GM21526 (cell line): ENCODE measurements around the gene TSPYL1.
"Not testable (repeated sequence)": the region's sequence is repeated elsewhere in the genome, so short reads cannot be mapped to it uniquely, and the experiment has no call there.

Experiments used
- ATAC-seq: cut with Tn5 transposase; IDR thresholded peaks from one replicate; pipeline ENCODE4 v1.9.1; 2021; ENCODE audit warnings: moderate library complexity; ENCODE audit not compliant: unreplicated experiment, low FRiP score

The TSPYL1 gene

DNA sequence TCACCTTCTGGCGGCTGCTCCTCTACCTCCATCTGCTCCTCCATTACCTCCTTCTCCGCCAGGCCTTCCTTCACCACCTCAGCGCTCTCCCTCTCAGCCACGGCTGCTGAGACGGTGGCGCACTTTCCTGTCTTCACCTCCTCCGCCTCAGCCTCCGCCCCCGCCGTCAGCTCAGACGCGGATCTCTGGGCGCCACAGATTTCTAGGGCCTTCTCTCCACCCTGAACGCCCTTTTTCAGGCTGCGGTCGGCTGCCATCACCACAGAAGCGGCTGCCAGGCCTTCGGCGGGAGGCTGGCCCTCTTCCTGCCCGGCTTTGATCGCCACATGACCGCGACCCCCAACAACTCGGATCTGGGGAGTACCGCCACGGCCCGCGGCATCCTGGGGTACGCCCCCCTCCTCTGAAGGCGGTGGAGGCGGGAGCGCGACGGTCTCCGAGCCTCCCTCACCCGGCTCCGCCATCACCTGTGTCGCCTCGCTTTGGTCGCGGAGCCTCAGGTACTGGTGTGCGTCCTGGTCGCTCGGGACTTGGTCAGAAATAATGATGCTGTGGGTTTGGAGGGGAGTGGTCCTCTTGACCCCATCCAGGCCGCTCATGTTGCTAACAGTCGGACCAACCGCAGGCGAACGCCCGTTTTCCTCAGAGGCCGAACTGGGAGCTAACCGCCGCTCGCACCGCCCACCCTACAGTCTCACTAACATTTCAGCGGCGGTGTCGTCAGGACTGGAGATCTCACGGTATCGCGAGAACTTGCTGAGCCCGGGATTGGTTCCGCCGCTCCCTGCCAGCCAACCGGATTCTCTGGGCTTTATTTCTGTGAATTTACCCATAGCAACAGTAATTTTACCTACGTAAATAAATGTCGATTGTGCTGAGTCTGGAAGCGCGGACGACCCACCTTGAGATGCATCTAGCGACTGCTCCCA is at the start of gene TSPYL1:
TSS of gene TSPYL1 (minus strand) at position 699 of the 929 bp plus-strand sequence. CDS start at position 599, 100 bp downstream.
- peak; percentile 95 for ATAC-seq

DNA sequence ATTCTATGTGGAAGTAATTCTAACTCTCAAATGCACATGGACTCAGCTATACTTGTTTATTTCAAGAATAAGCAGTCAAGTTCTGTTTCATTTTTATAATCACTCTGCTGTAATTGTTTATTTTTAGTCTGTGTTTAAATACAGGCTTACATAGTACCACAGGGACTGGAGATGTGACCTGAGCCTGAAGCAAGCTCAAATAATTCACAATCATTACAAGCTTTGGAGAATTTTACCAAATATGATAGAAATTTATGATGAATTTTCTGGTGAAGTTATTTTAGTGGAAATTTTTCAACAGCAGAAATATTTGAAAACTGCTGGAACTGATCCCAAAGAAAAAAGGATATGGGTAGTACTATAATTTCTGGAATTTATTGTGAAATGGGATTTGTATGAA is 49.4 kb upstream of the TSPYL1 start:
- no peak for ATAC-seq

- ATAC-seq, result no peak
Measured at GRCh38 chr6:116328528-116328903, 48.8 kb upstream of the TSPYL1 start.

DNA sequence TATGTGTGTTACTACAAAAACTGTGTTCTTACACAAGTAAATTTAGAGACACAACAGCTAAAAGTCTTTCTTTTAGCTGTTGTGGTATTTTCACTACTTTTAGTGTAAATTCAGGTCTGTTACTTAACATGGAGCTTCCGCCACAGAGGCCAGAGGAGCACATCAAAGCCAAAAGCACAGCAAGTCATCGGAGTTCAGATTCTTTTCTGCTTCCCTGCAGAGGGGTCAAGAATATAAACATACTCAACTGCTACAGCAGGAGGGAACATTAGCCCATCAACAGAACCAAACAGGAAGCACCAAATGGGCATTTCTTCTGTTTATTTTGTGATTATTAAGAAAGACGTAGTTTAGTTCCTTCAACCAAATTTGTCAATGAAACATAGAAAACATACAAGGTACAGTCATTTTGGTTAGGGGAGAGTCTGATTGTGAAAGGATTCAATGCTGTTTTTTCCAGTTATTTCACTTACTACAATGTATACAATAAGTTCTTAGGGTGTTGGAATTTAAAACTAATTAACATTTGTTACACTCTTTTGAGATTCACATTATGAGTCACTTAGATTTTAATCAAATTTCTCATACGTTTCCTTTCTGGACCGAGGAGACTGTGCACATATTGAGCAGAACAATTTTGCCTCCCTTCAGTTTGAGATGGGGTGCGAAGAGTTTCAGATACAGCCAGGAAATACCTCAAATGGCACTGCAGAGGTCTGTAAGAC is 48.2 kb upstream of the TSPYL1 start:
- no peak for ATAC-seq

GRCh38 chr6:116326996-116327395 is 47.3 kb upstream of the TSPYL1 start:
- ATAC-seq, result no peak

DNA sequence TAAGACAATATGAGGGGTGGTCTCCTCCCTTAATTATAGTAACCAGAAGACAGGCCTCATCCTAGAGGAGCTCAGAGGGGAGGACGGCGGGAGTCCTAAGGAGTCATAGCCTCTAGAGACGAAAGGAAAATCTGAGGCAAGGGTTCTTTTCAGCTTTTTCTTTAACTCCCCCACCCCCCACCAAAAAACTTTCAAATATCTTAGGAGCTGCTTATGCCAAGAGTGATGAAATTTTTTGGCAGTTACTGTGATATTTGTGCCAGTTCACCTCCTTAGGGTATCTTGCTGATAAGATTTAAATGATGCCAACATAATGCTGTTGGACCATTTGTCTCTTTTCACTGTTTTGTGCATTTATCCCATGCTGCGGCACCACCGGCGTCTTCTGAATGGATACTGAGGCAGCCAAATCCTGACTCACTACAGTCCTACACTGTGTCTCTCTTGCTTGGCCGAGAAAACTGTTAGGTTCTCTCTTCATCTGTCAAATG is 46.5 kb upstream of the TSPYL1 start:
- ATAC-seq, result no peak

DNA sequence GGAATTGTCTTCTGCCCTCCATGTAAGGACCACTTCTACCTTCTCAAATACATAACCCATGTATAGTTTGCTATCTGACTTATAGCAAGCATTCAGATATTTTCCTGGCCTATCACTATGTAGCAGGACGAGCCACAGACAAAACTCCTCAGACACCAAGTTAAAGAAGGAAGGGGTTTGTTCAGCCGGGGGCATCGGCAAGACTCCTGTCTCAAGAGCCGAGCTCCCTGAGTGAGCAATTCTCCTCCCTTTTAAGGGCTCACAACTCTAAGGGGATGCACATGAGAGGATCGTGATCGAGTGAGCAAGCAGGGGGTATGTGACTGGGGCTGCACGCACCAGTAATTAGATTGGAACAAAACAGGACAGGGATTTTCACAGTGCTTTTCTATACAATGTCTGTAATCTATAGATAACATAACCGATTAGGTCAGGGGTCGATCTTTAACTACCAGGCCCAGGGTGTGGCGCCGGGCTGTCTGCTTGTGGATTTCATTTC is 46.0 kb upstream of the TSPYL1 start:
- not testable (repeated sequence) for ATAC-seq

GRCh38 chr6:116323863-116324262 is 44.1 kb upstream of the TSPYL1 start:
- ATAC-seq, result no peak

- ATAC-seq, result not testable (repeated sequence)
Measured at GRCh38 chr6:116321933-116322332, 42.2 kb upstream of the TSPYL1 start.

DNA sequence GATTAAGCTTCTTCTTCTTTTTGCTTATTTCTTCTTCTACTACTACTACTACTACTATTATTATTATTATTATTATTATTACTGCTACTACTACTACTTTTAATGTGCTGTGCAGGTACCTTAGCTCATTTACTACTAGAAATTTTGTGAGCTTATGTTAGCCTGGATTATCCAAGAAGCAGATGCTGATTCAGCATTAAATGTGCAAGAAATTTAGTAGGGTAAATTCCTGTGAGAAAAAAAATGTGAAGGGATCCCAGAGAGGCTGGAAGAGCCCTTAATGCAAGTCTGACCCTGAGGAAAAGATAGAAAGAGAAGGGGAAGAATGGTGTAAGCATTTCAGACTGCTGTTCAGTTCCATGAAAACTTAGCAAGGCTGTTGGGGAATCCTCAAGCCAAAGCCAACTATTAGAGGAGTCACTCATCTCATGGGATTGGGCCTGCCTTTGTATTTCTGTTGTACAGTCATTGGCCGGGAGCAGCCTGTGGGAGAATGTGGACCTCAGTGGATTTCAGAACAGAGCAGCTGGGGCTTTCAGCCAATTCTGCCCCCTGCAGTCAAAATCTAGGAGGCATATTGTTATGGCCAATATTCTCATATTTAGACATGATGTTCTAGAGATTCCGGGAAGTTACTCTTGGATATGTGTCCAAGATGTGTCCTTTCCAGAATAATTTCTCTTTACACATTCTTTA is 37.2 kb upstream of the TSPYL1 start:
- ATAC-seq, result no peak

DNA sequence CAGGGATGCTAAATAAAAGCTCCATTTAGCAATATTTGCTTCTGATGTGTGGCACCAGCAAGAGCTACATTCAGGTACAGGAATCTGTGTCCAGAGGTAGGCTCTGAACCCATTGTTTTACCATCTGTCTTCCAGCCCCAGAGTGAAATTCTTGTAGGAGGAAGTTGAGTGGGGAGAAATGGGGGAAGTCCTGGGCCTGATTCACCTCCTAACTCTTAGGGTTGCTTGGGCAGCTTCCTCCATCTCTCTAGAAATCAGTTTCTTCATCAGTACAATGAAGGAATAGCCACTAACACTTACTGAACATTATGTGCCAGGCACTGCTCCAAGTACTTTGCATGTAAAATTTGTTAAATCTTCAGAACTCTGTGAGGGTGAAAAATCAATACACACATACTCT is 35.1 kb upstream of the TSPYL1 start:
- no peak for ATAC-seq

- ATAC-seq, result no peak
Measured at GRCh38 chr6:116314218-116314617, 34.5 kb upstream of the TSPYL1 start.

- ATAC-seq, result no peak
Measured at GRCh38 chr6:116313101-116313776, 33.5 kb upstream of the TSPYL1 start.

DNA sequence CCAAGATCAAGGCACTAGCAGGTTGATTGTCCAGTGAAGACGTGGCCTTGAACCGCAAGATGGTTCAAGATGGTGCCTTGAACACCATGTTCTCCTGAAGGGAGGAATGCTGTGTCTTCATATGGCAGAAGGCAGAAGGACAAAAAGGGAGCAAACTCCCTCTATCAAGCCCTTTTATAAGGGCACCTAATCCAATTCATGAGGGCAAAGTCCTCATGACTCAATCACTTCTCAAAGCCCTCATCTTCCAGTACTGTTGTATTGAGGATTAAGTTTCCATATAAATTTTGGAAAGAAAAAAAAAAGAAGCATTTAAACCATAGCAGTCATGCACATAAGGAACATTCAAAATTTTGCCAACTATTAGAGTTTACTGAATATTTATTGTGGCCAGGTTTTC is 29.9 kb upstream of the TSPYL1 start:
- ATAC-seq, result no peak

- no peak for ATAC-seq
Measured at GRCh38 chr6:116309001-116309400, 29.3 kb upstream of the TSPYL1 start.

DNA sequence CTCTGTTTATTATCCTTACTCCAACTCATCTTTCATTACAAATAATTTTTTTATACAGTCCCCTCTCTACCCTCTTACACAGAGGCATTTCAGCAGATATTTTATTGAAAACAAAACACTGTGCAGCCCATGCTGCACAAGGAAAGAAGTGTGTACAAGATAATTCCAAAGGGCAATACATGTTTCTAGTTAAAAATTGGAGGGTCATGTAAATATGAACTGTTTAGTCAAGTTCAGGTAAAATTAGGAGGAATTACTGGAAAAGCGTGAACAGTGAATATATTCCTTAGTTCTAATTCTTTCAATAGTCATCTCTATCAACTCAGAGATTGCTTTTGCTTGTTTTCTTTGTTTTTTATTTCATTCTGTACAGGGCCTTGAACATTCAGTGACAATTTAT is 27.9 kb upstream of the TSPYL1 start:
- no peak for ATAC-seq

- no peak for ATAC-seq
Measured at GRCh38 chr6:116307001-116307400, 27.3 kb upstream of the TSPYL1 start.

- no peak for ATAC-seq
Measured at GRCh38 chr6:116304538-116305097, 24.9 kb upstream of the TSPYL1 start.

GRCh38 chr6:116301104-116301503 is 21.4 kb upstream of the TSPYL1 start:
- no peak for ATAC-seq

- no peak for ATAC-seq
Measured at GRCh38 chr6:116300566-116300965, 20.8 kb upstream of the TSPYL1 start.
